ENCODE measurements around the gene PIK3R4.

Gene PIK3R4

DNA sequence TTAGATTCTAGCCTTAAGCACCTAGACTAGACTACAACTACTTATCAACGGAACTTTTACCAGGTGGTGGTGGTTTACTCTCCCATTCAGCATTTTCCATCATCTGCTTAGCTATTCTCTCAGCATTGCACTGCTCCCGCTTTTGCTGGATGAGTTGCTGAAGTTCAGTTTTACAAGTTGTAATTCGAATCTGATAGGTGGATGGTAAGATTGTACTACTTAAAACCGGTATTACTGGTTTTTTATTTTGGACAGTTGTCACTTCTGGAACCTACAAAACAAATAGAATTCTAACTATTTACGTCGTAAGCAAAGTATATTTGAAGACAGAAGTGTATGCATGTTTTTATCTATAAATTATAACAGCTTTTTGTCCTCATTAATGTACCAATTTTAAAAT is 41.1 kb downstream of the PIK3R4 start:
- H3K4me3 ChIP-seq (ENCODE audit: low read depth in 1 of 2, low read length in 1 of 2), result no peak overlapping the region
- no peak overlapping the region for H3K27ac ChIP-seq
- peaks cover 44% of the 10 kb centered on the region for H3K36me3 ChIP-seq
- no peaks in the 10 kb centered on the region for H3K27me3 ChIP-seq
- no peak for TF ChIP-seq CTCF (IDR thresholded peaks at IDR 0.05)
- H3K4me1 ChIP-seq (ENCODE audit: control insufficient read depth in 1 of 2, insufficient read depth in 1 of 2, low read depth in 1 of 2, low read length in 1 of 2), result peaks cover 0 to 3% of the 10 kb centered on the region in 2 experiments
- no peaks in the 10 kb centered on the region for H3K9me3 ChIP-seq

DNA sequence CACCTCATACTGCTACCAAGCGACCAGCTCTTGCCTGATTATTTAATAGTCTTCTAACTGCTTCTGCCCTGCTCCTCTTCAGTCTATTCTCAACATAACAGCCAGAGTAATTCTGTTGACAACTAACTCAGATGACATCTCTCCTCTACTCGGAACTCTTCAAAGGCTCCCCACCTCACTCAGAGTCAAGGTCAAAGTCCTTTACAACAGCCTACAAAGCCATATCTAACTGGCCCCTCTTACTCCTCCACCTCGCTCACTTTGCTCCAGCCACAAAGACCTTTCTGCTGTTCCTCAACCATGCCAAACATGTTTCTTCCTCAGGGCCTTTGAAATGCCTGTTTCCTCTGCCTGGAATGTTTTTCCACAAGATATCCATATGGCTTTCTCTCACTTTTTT is 43.6 kb downstream of the PIK3R4 start:
- H3K4me1 ChIP-seq (ENCODE audit: control insufficient read depth in 1 of 2, insufficient read depth in 1 of 2, low read depth in 1 of 2, low read length in 1 of 2), result peaks cover 0 to 3% of the 10 kb centered on the region in 2 experiments
- H3K4me3 ChIP-seq (ENCODE audit: low read depth in 1 of 2, low read length in 1 of 2), result no peak overlapping the region
- H3K36me3 ChIP-seq, result peaks cover 55% of the 10 kb centered on the region
- TF ChIP-seq CTCF (IDR thresholded peaks at IDR 0.05), result no peak
- H3K27ac ChIP-seq, result no peak overlapping the region
- H3K9me3 ChIP-seq, result no peaks in the 10 kb centered on the region
- H3K27me3 ChIP-seq, result no peaks in the 10 kb centered on the region

DNA sequence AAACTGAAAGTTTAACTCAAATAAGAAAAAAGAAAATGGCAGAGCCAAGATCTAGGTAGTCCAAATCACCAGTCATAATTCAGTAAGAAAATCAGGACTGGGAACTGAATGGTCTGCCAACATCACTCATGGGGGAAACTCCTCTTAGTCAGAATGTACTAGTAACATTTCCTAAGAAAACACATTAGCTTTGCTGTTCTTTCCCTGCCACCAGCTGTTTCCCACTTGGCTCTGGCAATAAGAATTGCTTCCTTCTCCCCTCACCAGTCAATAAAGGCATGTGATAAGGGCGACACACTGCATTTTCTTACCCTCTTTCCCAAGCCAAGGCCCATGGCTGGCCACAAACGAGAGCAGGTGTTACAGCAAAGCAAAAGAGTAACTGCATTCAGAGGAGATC is 46.1 kb downstream of the PIK3R4 start:
- Histone ChIP-seq H3K36me3 (peaks cover 55% of the 10 kb centered on the region), H3K9me3 (no peaks in the 10 kb centered on the region), H3K27me3 (no peaks in the 10 kb centered on the region), H3K4me3 (ENCODE audit: low read depth in 1 of 2, low read length in 1 of 2) (no peak overlapping the region), H3K27ac (no peak overlapping the region), H3K4me1 (ENCODE audit: control insufficient read depth in 1 of 2, insufficient read depth in 1 of 2, low read depth in 1 of 2, low read length in 1 of 2) (no peaks in the 10 kb centered on the region)
- TF ChIP-seq CTCF (IDR thresholded peaks at IDR 0.05), result no peak

DNA sequence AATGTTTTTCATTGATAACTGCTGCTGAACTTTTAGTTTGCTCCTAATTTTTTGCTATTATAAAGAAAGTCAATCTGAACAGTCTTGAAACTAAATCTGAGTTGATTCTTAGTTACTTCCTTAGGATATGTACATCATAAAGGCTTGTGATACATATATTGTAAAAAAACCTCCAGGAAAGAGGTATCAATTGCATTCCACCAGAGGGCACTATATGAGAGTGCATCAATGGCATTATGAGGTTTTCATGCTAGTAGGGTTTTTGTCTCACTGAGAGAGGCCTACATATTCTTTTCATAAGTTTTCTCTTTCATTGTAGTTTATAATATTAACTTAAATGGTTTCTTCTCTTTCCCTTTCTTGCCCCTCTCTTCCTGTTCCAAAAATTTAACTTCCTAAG is 46.9 kb downstream of the PIK3R4 start:
- no peaks in the 10 kb centered on the region for H3K9me3 ChIP-seq
- no peaks in the 10 kb centered on the region for H3K4me1 ChIP-seq (ENCODE audit: control insufficient read depth in 1 of 2, insufficient read depth in 1 of 2, low read depth in 1 of 2, low read length in 1 of 2)
- TF ChIP-seq CTCF (IDR thresholded peaks at IDR 0.05), result no peak
- no peak overlapping the region for H3K4me3 ChIP-seq (ENCODE audit: low read depth in 1 of 2, low read length in 1 of 2)
- H3K36me3 ChIP-seq, result peaks cover 54% of the 10 kb centered on the region
- no peak overlapping the region for H3K27ac ChIP-seq
- H3K27me3 ChIP-seq, result no peaks in the 10 kb centered on the region

- Histone ChIP-seq H3K9me3 (no peaks in the 10 kb centered on the region), H3K27me3 (no peaks in the 10 kb centered on the region), H3K4me3 (ENCODE audit: low read depth in 1 of 2, low read length in 1 of 2) (no peak overlapping the region), H3K4me1 (ENCODE audit: control insufficient read depth in 1 of 2, insufficient read depth in 1 of 2, low read depth in 1 of 2, low read length in 1 of 2) (no peaks in the 10 kb centered on the region), H3K36me3 (peaks cover 30% of the 10 kb centered on the region), H3K27ac (no peak overlapping the region)
- no peak for TF ChIP-seq CTCF (IDR thresholded peaks at IDR 0.05)
These were observed 53.3 kb downstream of the PIK3R4 start for GRCh38 chr3:130693314-130693713.

GRCh38 chr3:130692455-130692854 is 54.2 kb downstream of the PIK3R4 start:
- H3K27ac ChIP-seq, result no peak overlapping the region
- no peaks in the 10 kb centered on the region for H3K27me3 ChIP-seq
- no peak overlapping the region for H3K4me3 ChIP-seq (ENCODE audit: low read depth in 1 of 2, low read length in 1 of 2)
- no peak for TF ChIP-seq CTCF (IDR thresholded peaks at IDR 0.05)
- peaks cover 30% of the 10 kb centered on the region for H3K36me3 ChIP-seq
- H3K9me3 ChIP-seq, result no peaks in the 10 kb centered on the region
- no peaks in the 10 kb centered on the region for H3K4me1 ChIP-seq (ENCODE audit: control insufficient read depth in 1 of 2, insufficient read depth in 1 of 2, low read depth in 1 of 2, low read length in 1 of 2)

Measured in neutrophil (primary cell).